ENCODE data around the gene FAF2.

The FAF2 gene

DNA sequence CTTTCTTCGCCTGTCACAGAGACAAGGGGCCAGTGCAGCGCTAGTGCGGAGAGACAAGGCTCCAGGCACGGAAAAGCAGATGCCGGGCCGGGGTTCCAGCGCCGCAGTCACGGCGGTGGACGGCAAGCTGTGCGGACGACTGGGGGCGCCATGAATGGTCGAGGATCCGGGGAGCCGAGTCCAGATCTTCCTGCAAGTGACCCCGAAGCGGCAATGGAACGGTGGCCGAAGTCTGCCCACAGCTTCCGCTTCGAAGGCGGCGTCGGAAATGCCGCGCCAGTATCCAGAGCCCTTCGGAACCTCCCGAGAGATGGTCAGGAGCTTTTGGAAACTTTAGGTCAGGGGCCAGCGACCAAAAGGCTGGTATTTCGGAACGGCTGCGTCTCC, 601 bp upstream of the FAF2 start:
- Histone ChIP-seq H2BK120ac (ENCODE audit: low read depth, low read length) (peak overlapping the region; percentile 57), H3K36me3 (ENCODE audit: control insufficient read depth in 1 of 2, insufficient read depth in 2 of 2, low read depth in 1 of 2, low read length in 2 of 2) (peaks cover 0 to 3% of the 10 kb centered on the region in 2 experiments), H3K79me1 (replicated peaks; ENCODE audit: low read length, poor library complexity, severe bottlenecking) (no peaks in the 10 kb centered on the region), H3K4me2 (ENCODE audit: low read length, poor library complexity, severe bottlenecking) (peak overlapping the region; percentile 81), H4K91ac (ENCODE audit: low read length) (peak overlapping the region; percentile 84), H2BK12ac (ENCODE audit: low read length in 2 of 2) (peak overlapping the region in 1 of 2 experiments; percentile 25), H2AK5ac (ENCODE audit: low read length, severe bottlenecking) (no peak overlapping the region), H3K4ac (ENCODE audit: low read depth in 1 of 2, low read length in 2 of 2) (peak overlapping the region; percentile 77 to 96), H3K4me3 (ENCODE audit: insufficient read depth in 1 of 2, low read depth in 1 of 2, low read length in 2 of 2) (peak overlapping the region; percentile 74 to 100), H3K4me1 (ENCODE audit: control insufficient read depth, insufficient read depth, low read depth, low read length) (peaks cover 5% of the 10 kb centered on the region), H2AFZ (ENCODE audit: low read depth, low read length) (peak overlapping the region; percentile 48), H3K23ac (ENCODE audit: low read length in 2 of 2) (no peak overlapping the region), H2BK15ac (ENCODE audit: low read depth, poor library complexity, severe bottlenecking) (peak overlapping the region; percentile 49), H3K14ac (ENCODE audit: low read length in 2 of 2) (peak overlapping the region; percentile 62 to 66), H3K27ac (ENCODE audit: low read length, poor library complexity, severe bottlenecking) (peak overlapping the region; percentile 97), H2BK5ac (ENCODE audit: low read depth, low read length, poor library complexity, severe bottlenecking) (peak overlapping the region; percentile 95), H3K9me3 (ENCODE audit: control insufficient read depth, low read length) (no peaks in the 10 kb centered on the region), H4K8ac (ENCODE audit: low read length) (peak overlapping the region; percentile 87), H3K27me3 (ENCODE audit: control insufficient read depth in 1 of 2, insufficient read depth in 1 of 2, low read length in 2 of 2) (no peaks in the 10 kb centered on the region), H3K9ac (ENCODE audit: low read length) (peak overlapping the region; percentile 100), H3K18ac (ENCODE audit: low read depth in 1 of 2, low read length in 2 of 2) (peak overlapping the region; percentile 87 to 92)
- no peak for DNase-seq
- under 1% methylated on average over 34 of the region's 34 CpGs for WGBS

DNA sequence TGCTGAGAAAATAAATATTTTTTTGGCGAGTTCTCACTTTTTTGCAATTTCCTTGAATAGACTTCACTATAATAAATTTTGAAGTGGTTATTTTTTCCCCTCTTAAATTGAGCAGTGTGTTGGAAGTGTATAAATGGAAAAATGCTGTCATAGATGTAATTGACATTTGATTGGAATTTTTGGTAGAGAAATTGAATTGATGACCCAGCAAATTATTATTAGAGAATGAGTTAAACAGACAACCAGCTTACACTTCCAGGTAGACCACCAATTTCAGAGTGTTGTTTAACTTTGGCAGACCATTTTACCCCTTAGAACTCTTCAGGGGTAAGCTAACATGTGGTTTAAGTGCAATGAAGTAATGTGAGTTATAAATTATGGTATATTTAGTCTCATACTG, 1.9 kb downstream of the FAF2 start:
- no peaks in the 10 kb centered on the region for H3K9me3 ChIP-seq (ENCODE audit: control insufficient read depth, low read length)
- H3K4ac ChIP-seq (ENCODE audit: low read depth in 1 of 2, low read length in 2 of 2): no peak overlapping the region
- H3K9ac ChIP-seq (ENCODE audit: low read length): peak overlapping the region; percentile 100
- H2BK15ac ChIP-seq (ENCODE audit: low read depth, poor library complexity, severe bottlenecking): no peak overlapping the region
- H2BK5ac ChIP-seq (ENCODE audit: low read depth, low read length, poor library complexity, severe bottlenecking): no peak overlapping the region
- H3K27ac ChIP-seq (ENCODE audit: low read length, poor library complexity, severe bottlenecking): no peak overlapping the region
- H4K8ac ChIP-seq (ENCODE audit: low read length): no peak overlapping the region
- H2BK12ac ChIP-seq (ENCODE audit: low read length in 2 of 2): no peak overlapping the region
- H2BK120ac ChIP-seq (ENCODE audit: low read depth, low read length): no peak overlapping the region
- no peak overlapping the region for H2AFZ ChIP-seq (ENCODE audit: low read depth, low read length)
- no peak overlapping the region for H3K4me2 ChIP-seq (ENCODE audit: low read length, poor library complexity, severe bottlenecking)
- H3K4me1 ChIP-seq (ENCODE audit: control insufficient read depth, insufficient read depth, low read depth, low read length): peaks cover 5% of the 10 kb centered on the region
- peak overlapping the region in 1 of 2 experiments; percentile 100 for H3K4me3 ChIP-seq (ENCODE audit: insufficient read depth in 1 of 2, low read depth in 1 of 2, low read length in 2 of 2)
- H3K27me3 ChIP-seq (ENCODE audit: control insufficient read depth in 1 of 2, insufficient read depth in 1 of 2, low read length in 2 of 2): no peaks in the 10 kb centered on the region
- H2AK5ac ChIP-seq (ENCODE audit: low read length, severe bottlenecking): no peak overlapping the region
- WGBS: 100% methylated on average over 1 of the region's 1 CpG
- H3K79me1 ChIP-seq (replicated peaks; ENCODE audit: low read length, poor library complexity, severe bottlenecking): no peaks in the 10 kb centered on the region
- no peak overlapping the region for H3K23ac ChIP-seq (ENCODE audit: low read length in 2 of 2)
- no peak overlapping the region for H3K18ac ChIP-seq (ENCODE audit: low read depth in 1 of 2, low read length in 2 of 2)
- H4K91ac ChIP-seq (ENCODE audit: low read length): no peak overlapping the region
- H3K14ac ChIP-seq (ENCODE audit: low read length in 2 of 2): no peak overlapping the region
- peaks cover 3 to 17% of the 10 kb centered on the region in 2 experiments for H3K36me3 ChIP-seq (ENCODE audit: control insufficient read depth in 1 of 2, insufficient read depth in 2 of 2, low read depth in 1 of 2, low read length in 2 of 2)
- DNase-seq: no peak

DNA sequence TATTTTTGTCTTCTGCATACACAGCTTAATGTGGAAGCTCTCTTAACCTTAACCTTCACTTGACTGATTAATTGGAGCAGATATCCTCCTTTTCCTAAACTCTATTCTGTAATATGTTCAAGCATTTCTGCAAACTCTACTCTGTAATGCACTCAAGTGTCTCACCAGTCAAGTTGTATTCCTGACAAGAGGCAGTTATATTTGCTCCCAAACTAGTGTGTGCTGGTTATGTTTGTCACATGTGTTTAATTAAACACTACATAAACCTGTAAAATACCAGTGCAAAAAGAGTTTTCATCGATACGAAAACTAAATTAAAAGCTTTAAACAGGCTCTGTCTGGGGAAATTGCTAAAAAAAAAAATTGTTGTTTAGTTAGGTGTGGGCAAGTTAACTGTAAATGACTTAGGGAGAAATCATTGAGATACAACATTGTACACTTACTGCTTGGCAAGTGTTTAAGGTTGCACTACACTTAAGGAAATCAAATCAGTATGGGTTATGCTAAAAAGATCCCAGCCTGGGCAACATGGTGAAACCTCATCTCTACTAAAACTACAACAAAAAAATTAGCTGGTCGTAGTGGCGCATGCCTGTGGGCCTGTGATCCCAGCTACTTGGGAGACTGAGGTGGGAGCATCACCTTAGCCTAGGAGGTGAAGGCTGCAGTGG, 6.7 kb downstream of the FAF2 start:
- Histone ChIP-seq H3K4ac (ENCODE audit: low read depth in 1 of 2, low read length in 2 of 2) (no peak overlapping the region), H3K4me3 (ENCODE audit: insufficient read depth in 1 of 2, low read depth in 1 of 2, low read length in 2 of 2) (no peak overlapping the region), H2BK5ac (ENCODE audit: low read depth, low read length, poor library complexity, severe bottlenecking) (no peak overlapping the region), H2AFZ (ENCODE audit: low read depth, low read length) (no peak overlapping the region), H2AK5ac (ENCODE audit: low read length, severe bottlenecking) (no peak overlapping the region), H3K4me2 (ENCODE audit: low read length, poor library complexity, severe bottlenecking) (no peak overlapping the region), H3K9me3 (ENCODE audit: control insufficient read depth, low read length) (no peaks in the 10 kb centered on the region), H3K36me3 (ENCODE audit: control insufficient read depth in 1 of 2, insufficient read depth in 2 of 2, low read depth in 1 of 2, low read length in 2 of 2) (peaks cover 3 to 27% of the 10 kb centered on the region in 2 experiments), H4K8ac (ENCODE audit: low read length) (no peak overlapping the region), H4K91ac (ENCODE audit: low read length) (no peak overlapping the region), H3K18ac (ENCODE audit: low read depth in 1 of 2, low read length in 2 of 2) (no peak overlapping the region), H3K14ac (ENCODE audit: low read length in 2 of 2) (no peak overlapping the region), H3K27ac (ENCODE audit: low read length, poor library complexity, severe bottlenecking) (no peak overlapping the region), H3K79me1 (replicated peaks; ENCODE audit: low read length, poor library complexity, severe bottlenecking) (no peaks in the 10 kb centered on the region), H3K4me1 (ENCODE audit: control insufficient read depth, insufficient read depth, low read depth, low read length) (no peaks in the 10 kb centered on the region), H2BK120ac (ENCODE audit: low read depth, low read length) (no peak overlapping the region), H3K9ac (ENCODE audit: low read length) (no peak overlapping the region), H3K27me3 (ENCODE audit: control insufficient read depth in 1 of 2, insufficient read depth in 1 of 2, low read length in 2 of 2) (no peaks in the 10 kb centered on the region), H2BK12ac (ENCODE audit: low read length in 2 of 2) (no peak overlapping the region), H3K23ac (ENCODE audit: low read length in 2 of 2) (no peak overlapping the region), H2BK15ac (ENCODE audit: low read depth, poor library complexity, severe bottlenecking) (no peak overlapping the region)
- no peak for DNase-seq
- WGBS: 99% methylated on average over 4 of the region's 4 CpGs

DNA sequence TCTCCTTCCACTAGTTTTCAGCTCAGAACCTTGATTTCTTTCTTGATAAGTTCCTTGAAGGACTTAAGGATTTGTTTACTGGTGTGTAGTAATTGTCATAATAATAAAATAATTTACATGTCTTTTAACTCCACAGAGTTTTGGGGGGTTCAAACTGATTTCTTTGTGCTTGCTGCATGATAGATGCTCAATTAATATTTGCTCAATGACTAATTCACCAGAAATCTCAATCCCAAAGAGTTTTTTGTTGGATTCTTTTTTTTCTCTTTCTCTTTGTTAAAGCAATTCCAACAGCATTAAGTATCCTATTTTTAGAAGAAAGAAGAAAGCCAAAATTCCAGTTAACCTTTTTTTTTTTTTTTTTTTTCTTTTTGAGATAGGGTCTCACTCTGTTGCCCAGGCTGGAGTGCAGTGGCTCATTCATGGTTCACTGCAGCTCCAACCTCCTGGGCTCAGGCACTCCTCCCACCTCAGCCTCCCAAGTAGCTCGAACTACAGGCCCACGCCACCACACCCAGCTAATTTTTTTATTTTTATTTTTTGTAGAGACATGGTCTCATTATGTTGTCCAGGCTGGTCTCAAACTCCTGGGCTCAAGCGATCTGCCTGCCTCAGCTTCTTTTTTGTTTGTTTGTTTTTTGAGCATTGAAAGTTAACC, 10.8 kb downstream of the FAF2 start:
- H3K4me3 ChIP-seq (ENCODE audit: insufficient read depth in 1 of 2, low read depth in 1 of 2, low read length in 2 of 2): no peak overlapping the region
- no peak overlapping the region for H2BK120ac ChIP-seq (ENCODE audit: low read depth, low read length)
- no peak overlapping the region for H4K91ac ChIP-seq (ENCODE audit: low read length)
- WGBS: 100% methylated on average over 1 of the region's 3 CpGs
- H3K4me2 ChIP-seq (ENCODE audit: low read length, poor library complexity, severe bottlenecking): no peak overlapping the region
- H2BK12ac ChIP-seq (ENCODE audit: low read length in 2 of 2): no peak overlapping the region
- H3K9ac ChIP-seq (ENCODE audit: low read length): no peak overlapping the region
- H3K23ac ChIP-seq (ENCODE audit: low read length in 2 of 2): no peak overlapping the region
- peaks cover 8 to 16% of the 10 kb centered on the region in 2 experiments for H3K36me3 ChIP-seq (ENCODE audit: control insufficient read depth in 1 of 2, insufficient read depth in 2 of 2, low read depth in 1 of 2, low read length in 2 of 2)
- H3K27ac ChIP-seq (ENCODE audit: low read length, poor library complexity, severe bottlenecking): no peak overlapping the region
- no peaks in the 10 kb centered on the region for H3K79me1 ChIP-seq (replicated peaks; ENCODE audit: low read length, poor library complexity, severe bottlenecking)
- H3K9me3 ChIP-seq (ENCODE audit: control insufficient read depth, low read length): no peaks in the 10 kb centered on the region
- no peaks in the 10 kb centered on the region for H3K27me3 ChIP-seq (ENCODE audit: control insufficient read depth in 1 of 2, insufficient read depth in 1 of 2, low read length in 2 of 2)
- H3K4ac ChIP-seq (ENCODE audit: low read depth in 1 of 2, low read length in 2 of 2): no peak overlapping the region
- H2AFZ ChIP-seq (ENCODE audit: low read depth, low read length): no peak overlapping the region
- no peak overlapping the region for H4K8ac ChIP-seq (ENCODE audit: low read length)
- H3K18ac ChIP-seq (ENCODE audit: low read depth in 1 of 2, low read length in 2 of 2): no peak overlapping the region
- H3K14ac ChIP-seq (ENCODE audit: low read length in 2 of 2): no peak overlapping the region
- H3K4me1 ChIP-seq (ENCODE audit: control insufficient read depth, insufficient read depth, low read depth, low read length): peaks cover 2% of the 10 kb centered on the region
- no peak for DNase-seq
- H2BK15ac ChIP-seq (ENCODE audit: low read depth, poor library complexity, severe bottlenecking): no peak overlapping the region
- H2BK5ac ChIP-seq (ENCODE audit: low read depth, low read length, poor library complexity, severe bottlenecking): no peak overlapping the region
- H2AK5ac ChIP-seq (ENCODE audit: low read length, severe bottlenecking): no peak overlapping the region
